GM12878 (cell line): ENCODE data around the gene XPOT.

ENCODE experiments used
- POLR2A ChIP-seq: IDR thresholded peaks from 2 replicates; pipeline ENCODE4 v1.6.1; 2011; ENCODE audit warnings: low read depth, mild to moderate bottlenecking, low read length
- TAF1 ChIP-seq: IDR thresholded peaks from 2 replicates; pipeline ENCODE4 v1.6.1; 2011; ENCODE audit warnings: mild to moderate bottlenecking, low read depth, low read length, borderline replicate concordance
- ZNF274 ChIP-seq: IDR thresholded peaks from one replicate; pipeline ENCODE4 v1.8.0; 2011; ENCODE audit not compliant: insufficient read length, insufficient read depth
- TF ChIP-seq, protein P1 (sequence below): fragments of 450-650 bp; IDR thresholded peaks from 2 replicates; pipeline ENCODE4 v1.6.1; 2016; ENCODE audit warnings: mild to moderate bottlenecking
- TF ChIP-seq, protein P2 (sequence below), 3 experiments: IDR thresholded peaks in 2 of 3; conservative IDR thresholded peaks in 1 of 3; 2 replicates each; pipeline ENCODE4 v1.5.1; 2011; ENCODE audit warnings: low read depth in 3 of 3, low read length in 3 of 3, mild to moderate bottlenecking in 3 of 3, control low read depth in 2 of 3, moderate library complexity in 2 of 3, inconsistent platforms in 1 of 3, mixed read lengths in 1 of 3; ENCODE audit not compliant: control insufficient read depth in 2 of 3, insufficient read depth in 1 of 3; ENCODE audit errors: extremely low read depth in 1 of 3
- TF ChIP-seq, protein P3 (sequence below): IDR thresholded peaks from 2 replicates; pipeline ENCODE4 v1.6.1; 2011; ENCODE audit warnings: low read depth, low read length, improper control_type of control experiment, borderline replicate concordance

DNA sequence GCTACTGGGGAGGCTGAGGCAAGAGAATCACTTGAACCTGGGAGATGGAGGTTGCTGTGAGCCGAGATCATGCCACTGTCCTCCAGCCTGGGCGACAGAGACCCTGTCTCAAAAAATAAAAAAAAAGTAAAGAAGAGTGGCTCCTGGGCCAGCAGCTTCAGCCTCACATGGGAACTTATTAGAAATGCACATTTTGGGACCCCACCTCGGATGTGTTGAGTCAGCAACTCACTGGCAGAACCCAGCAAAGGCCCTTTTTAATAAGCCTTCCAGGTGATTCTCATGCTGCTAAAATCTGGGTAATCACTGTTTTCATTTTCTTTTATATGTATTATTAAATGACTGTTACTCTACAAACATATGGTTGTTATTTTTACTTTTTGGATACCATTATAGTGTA lies 89.3 kb downstream of the XPOT start:
- TF ChIP-seq, protein P1, sequence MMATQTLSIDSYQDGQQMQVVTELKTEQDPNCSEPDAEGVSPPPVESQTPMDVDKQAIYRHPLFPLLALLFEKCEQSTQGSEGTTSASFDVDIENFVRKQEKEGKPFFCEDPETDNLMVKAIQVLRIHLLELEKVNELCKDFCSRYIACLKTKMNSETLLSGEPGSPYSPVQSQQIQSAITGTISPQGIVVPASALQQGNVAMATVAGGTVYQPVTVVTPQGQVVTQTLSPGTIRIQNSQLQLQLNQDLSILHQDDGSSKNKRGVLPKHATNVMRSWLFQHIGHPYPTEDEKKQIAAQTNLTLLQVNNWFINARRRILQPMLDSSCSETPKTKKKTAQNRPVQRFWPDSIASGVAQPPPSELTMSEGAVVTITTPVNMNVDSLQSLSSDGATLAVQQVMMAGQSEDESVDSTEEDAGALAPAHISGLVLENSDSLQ: no peak
- no peak for TF ChIP-seq TAF1
- TF ChIP-seq, protein P2, sequence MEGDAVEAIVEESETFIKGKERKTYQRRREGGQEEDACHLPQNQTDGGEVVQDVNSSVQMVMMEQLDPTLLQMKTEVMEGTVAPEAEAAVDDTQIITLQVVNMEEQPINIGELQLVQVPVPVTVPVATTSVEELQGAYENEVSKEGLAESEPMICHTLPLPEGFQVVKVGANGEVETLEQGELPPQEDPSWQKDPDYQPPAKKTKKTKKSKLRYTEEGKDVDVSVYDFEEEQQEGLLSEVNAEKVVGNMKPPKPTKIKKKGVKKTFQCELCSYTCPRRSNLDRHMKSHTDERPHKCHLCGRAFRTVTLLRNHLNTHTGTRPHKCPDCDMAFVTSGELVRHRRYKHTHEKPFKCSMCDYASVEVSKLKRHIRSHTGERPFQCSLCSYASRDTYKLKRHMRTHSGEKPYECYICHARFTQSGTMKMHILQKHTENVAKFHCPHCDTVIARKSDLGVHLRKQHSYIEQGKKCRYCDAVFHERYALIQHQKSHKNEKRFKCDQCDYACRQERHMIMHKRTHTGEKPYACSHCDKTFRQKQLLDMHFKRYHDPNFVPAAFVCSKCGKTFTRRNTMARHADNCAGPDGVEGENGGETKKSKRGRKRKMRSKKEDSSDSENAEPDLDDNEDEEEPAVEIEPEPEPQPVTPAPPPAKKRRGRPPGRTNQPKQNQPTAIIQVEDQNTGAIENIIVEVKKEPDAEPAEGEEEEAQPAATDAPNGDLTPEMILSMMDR (IDR thresholded peaks at IDR 0.05 in 2 of 3, conservative IDR thresholded peaks at IDR 0.05 in 1 of 3; ENCODE audit: control insufficient read depth in 2 of 3, extremely low read depth in 1 of 3, insufficient read depth in 1 of 3, low read depth in 3 of 3, low read length in 3 of 3): no peak
- no peak for TF ChIP-seq POLR2A
- TF ChIP-seq, protein P3, sequence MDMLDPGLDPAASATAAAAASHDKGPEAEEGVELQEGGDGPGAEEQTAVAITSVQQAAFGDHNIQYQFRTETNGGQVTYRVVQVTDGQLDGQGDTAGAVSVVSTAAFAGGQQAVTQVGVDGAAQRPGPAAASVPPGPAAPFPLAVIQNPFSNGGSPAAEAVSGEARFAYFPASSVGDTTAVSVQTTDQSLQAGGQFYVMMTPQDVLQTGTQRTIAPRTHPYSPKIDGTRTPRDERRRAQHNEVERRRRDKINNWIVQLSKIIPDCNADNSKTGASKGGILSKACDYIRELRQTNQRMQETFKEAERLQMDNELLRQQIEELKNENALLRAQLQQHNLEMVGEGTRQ: no peak
- no peak for TF ChIP-seq ZNF274
